Stimulated activated CD4-positive, alpha-beta T cell treated with anti-CD3 and anti-CD28 coated beads, Interleukin-4, amount 100 ng/mL, for 4 hours (primary cell): Measurements from ENCODE around the gene ERFL.
"Not testable (repeated sequence)": the region's sequence is repeated elsewhere in the genome, so short reads cannot be mapped to it uniquely, and the experiment has no call there.

Experiments used
- DNase-seq, 2 experiments: peaks; one replicate each; pipeline ENCODE4 v3.0.0-alpha.2; 2020

ERFL gene

DNA sequence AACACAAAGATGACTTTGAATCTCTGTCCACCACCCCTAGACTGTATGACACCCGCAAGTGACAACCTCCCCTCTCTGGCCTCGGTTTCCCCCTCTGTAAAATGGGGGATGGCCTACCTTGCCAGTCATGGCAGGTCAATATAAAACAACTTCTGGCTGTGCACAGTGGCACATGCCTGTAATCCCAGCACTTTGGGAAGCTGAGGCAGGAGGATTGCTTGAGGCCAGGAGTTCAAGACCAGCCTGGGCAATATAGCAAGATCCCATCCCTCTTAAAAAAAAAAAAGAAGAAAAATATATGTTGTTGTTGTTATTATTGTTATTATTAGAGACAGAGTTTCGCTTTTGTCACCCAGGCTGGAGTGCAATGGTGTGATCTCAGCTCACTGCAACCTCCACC, 52.3 kb downstream of the ERFL start:
- not testable (repeated sequence) for DNase-seq

DNA sequence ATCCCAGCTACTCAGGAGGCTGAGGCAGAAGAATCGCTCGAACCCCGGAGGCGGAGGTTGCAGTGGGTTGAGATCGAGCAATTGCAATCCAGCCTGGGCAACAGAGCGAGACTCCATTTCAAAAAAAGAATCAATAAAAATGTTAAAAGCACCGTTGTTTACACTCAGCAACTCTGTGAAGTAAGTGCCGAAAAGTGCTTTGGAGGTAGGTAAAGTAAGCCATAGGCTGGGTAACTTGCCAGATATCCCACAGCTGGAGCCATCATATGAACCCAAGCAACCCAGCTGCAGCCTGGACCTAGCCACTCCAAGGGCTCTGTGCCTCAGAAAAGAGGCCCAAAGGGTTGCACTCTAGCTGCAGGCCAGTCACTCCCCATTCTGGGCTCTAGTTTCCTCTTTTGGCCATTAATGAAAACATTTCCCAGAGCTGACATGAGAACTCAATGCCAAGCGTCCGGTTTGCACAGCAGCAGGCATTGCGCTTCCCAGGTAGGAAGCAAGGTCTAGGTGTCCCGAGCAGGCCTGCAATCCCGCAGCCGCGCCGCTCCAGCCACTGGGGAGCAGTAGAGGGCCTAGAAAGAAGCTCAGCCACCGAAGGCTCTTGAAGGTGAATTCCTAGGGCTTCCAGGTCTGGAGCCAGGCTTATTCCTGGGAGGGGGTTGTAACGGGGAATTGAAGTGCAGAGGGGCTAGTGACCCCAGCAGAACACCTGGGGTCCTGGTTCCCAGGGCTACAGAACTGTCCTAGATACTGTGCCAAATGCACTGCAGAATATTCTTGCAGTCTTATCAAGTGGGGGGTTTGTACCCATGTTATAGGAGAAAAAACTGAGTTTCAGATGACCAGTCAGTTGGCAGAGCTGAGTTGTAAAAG, 55.2 kb downstream of the ERFL start:
- DNase-seq = peak; percentile 63 to 71

DNA sequence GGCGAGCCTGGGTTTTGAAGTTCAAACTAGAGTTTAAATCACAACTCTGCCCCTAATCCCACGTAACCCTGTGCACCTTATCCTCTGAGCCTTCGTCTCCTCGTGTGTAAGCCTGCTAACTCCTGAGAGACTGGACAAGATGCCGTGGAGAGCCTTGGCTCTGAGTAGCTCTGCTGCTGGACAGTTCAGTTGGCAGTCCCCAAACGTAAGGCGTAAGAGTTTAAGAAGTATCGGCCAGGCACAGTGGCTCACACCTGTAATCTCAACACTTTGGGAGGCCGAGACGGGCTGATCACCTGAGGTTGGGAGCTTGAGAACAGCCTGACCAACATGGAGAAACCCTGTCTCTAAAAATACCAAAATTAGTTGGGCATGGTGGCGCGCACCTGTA, 55.9 kb downstream of the ERFL start:
- no peak for DNase-seq

DNA sequence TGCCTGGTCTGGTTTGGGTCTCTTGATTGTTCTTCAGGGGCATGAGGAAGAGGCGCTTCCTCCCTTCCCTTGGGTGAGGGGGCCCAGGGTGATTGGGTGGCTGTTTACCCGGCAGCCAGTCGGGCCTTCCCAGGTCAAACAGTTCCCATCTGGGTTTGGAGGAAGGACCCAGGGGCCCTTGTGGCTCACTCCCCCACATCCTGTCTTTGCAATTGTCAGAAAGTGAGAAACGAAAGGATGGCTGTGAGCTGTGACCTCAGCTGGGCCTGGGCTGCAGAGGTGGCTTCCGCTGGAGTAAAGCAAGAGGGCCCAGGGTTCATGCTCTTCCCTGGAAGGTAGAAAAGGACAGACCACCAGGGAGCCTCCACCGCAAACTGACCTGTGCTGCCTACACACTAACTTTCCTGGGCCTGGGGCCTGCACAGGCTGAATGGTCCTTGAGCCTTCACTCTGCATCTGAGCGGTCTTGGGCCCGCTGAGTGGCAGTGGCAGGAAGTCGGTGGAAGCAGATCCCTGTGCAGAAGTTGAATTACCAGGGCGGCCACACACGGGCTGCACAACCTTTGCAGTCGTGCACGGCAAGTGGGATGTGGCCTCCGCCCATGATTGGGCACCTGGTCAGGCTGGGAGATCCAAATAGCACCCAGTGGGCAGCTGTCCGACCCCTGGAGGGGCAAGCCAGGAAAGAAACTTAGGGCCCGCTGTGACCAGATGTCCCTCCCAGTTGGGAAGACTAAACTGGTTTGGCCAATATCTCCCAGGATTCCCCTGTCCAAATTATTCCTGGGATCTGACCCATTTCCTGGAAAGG, 56.5 kb downstream of the ERFL start:
- peak; percentile 41 to 48 for DNase-seq

DNA sequence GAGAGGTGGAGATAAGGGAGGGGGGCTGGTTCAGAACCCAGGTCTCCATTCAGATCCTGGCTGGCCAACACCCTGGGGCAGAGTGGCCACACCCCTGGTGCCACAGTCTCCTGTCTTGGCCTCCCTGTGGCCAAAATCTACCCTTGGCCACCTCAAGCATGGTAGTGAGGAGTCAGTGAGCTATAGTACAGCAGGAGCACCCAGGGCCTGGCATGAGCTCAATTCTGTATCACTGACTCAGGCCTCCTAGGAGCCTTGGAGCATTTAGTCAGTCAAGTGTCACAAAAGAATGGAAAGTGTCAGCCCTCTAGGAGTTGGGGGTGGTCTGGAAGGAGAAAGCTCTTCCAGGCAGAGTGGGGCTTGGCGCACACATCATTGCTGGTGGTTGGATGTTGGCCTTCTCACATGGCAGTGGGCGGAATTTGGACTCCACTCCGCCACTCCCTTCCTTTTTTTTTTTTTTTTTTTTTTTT, 57.8 kb downstream of the ERFL start:
- no peak for DNase-seq

DNA sequence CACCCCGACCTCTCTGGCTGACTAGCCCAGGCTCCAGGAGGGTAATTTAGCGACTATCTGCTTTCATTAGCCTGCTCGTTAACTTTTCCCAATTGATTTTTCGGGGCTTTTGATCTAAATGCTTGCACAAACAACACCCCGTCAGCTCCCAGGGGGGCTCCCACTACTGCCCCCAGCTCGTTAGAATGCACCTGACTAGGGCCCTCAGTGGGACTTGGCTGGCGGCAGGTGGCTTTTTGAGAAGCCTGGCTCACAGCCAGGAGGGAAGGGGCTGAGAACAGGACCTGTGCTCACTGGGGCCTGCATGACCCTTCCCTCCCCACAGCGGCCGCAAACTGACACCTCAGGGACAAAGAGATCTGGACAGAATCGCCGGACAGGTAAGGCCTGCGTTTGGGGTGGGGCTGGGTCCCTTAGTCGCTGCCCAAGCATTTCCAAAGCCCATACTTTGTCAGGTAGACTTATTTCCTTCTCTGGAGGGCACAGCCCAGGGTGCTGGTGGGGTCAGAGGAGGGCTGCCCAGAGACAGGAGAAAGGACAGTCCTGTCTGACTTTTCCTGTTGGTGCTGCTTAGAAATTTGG, 58.8 kb downstream of the ERFL start:
- DNase-seq = no peak

DNA sequence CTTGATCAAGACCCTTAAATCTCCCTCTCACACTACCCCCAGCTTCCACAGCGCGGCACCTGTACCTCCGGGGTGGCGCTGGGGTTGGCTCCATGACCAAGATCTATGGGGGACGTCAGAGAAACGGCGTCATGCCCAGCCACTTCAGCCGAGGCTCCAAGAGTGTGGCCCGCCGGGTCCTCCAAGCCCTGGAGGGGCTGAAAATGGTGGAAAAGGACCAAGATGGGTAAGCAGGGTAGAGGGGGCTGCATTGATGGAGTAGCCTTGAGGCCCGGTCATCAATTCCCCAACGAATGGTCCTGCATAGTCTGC, 59.3 kb downstream of the ERFL start:
- DNase-seq = no peak

DNA sequence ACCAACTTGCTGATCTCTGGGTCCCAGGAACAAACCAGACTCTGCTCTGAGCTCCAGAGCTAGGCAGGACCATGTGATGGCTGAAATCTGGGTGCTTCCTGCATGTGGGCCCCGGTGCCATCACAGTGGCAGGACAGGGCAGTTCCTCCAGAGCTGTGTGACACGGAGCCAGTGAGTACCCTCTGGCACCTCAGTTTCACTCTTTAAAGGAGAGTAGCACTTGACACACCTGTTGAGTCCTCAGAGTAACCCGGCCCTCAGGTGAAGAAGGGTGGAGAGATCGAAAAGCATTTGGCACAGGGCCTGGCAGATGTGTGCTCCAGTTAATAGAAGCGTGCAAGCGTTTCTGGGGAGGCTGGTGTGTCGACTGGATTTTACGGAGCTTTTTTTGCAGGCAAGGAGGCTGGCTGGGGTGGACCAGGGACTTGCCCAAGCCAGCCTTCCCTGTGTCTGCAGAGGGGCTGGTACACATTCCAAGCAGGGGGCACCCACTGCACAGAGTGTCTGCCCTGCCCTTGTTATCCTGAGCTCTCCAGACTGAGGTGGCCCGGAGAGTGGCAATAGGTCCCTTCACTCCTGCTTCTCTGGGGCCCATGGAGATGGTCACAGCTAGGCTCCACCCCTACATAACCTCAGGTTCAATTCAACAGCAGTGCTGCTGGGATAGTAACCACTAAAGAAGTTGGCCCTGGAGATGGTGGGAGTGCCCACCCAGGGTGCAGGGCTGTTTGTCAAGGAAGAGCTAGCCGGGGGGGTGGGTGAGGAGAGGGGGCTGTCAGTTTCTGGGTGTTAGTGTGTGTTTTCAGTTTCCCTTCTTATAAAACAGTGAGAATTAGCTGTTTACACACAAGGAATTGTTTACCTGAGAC, 59.9 kb downstream of the ERFL start:
- DNase-seq = no peak

DNA sequence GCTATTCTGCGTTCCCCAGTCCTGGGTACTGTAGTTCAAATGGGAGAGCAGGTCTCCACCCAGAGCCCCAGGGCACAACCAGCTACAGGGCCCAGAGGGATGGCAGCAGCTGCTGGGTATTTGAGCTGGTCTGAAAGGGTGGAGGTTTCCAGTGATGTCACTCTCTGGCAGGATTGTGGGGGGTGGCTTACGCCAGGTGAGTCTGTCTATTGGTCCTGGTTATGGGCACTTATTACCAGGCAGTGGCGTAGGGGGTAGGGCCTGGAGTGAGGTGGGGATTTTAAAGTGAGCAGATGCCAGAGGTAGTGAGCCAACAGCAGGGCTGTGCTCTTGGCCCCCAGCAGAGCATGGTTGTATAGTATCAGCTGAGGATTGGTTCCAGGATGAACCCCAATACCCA, 62.0 kb downstream of the ERFL start:
- no peak for DNase-seq

DNA sequence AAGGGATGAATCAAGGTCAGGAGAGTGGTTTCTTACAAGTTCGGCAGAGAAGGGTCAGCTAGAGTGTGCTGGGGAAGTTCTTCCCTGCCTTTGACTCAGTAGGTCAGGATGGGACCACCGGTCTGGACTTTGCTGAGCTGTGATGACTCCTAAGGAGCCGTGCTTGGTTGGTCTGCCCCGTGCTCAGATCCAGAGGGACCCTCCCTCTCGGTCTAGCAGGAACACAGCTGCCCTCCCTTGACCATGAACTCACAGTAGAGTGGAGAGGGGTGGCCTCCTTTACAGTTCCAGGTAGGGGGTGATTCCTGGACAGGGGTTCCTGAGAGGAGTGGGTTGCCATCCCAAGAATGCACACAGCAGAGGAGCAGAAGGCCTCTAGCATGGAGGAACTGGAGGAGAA, 63.9 kb downstream of the ERFL start:
- no peak for DNase-seq

DNA sequence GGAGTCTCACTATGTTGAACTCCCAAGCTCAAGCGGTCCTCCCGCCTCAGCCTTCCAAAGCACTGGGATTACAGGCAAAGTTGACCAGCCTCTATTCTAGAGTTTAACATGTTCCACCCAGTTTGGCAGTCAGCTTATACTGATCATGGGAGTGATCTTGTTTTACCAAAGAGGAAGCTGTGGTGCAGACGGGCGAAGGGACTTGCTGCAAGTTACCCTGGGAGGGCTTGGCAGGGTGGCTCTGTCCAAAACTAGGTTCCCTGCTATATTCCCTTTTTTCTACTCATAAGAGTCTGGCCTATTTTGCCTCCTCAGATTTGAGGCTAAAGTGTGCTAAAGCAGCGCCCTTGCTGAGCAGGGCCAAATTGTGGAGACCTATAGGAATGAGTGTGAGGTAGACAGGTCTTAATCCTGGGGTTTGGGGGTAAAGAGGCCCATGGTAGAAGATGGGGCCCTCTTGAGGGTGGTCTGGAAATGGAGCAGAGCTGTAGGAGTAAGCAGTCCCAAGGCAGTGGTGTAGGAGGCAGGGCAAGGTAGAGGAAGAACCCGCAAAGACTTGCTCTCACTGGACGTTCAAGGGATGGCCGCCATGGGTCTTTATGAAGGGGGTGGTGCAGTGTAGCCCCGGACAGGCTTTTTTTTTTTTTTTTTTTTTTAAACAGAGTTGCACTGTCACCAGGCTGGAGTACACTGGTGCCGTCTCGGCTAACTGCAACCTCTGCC, 64.9 kb downstream of the ERFL start:
- DNase-seq = no peak

DNA sequence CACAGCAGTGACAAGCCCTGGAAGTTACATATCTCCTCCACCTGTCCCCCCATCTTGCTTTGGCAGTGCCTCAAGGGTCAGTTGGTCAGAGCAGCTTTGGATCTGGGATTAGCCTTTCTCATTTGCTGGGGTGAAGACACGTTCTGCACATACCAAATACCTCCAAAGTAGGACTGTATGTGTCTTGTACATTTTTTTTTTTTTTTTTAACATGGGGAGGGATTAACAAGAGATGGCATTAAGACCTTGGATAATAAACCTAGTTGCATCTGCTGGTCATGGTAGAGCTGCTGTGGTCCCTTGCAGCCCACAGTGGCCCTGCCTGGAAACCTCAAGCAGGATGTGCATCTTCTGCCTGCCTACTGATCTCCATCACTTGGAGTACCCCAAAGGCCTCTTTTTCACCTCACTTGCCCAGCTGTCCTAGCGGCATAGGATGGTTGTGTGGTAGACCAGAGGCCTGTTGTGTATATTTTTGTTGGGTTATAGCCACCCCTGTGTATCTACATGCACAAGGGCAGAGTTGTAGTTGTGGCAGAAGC, 65.7 kb downstream of the ERFL start:
- no peak for DNase-seq

DNA sequence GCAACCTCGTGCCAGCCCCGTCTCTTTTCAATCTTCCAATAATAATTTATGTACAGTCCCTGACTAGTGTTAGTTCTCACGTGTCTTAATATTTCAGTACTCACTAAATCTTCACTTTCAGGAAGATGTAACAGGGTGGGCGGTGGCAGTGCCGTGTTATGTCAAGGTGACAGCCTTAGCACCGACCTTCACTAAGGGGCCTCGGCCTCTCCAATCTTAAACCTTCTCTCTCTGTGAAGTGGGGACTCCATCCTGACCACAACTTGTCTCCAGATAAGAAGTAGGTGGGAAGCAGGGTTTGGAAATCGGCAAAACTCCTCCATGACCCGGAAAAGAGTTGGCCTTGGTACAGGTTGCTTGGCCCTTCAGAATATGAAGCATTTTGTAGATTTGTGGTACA, 66.4 kb downstream of the ERFL start:
- no peak for DNase-seq

DNA sequence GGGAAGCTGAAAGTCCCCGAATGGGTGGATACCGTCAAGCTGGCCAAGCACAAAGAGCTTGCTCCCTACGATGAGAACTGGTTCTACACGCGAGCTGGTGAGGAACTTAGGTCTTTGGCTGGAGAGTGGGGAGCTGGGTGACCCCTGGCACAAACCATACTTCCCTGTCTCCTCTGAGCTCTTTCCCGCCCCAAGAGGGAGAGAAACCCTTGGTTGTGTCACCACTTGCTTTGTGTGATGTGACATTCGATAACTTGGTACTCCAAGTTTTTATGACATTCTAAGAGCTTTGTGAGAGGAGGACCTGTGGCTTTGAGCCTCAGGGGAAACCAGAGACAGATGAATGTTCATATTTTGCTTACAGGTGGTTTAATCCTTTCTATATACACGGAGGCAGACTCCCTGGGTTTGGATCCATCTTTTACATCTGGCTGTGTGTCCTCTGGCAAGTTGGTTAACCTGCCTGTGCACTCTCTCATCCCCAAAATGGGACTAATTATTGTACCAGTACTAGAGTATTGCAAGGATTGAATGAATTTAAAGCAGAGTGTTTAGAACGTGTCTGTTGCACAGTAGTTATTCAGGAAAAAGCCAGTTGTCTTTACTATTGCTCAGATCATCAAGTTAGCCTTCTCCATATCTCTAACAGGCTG, 67.0 kb downstream of the ERFL start:
- DNase-seq = no peak

DNA sequence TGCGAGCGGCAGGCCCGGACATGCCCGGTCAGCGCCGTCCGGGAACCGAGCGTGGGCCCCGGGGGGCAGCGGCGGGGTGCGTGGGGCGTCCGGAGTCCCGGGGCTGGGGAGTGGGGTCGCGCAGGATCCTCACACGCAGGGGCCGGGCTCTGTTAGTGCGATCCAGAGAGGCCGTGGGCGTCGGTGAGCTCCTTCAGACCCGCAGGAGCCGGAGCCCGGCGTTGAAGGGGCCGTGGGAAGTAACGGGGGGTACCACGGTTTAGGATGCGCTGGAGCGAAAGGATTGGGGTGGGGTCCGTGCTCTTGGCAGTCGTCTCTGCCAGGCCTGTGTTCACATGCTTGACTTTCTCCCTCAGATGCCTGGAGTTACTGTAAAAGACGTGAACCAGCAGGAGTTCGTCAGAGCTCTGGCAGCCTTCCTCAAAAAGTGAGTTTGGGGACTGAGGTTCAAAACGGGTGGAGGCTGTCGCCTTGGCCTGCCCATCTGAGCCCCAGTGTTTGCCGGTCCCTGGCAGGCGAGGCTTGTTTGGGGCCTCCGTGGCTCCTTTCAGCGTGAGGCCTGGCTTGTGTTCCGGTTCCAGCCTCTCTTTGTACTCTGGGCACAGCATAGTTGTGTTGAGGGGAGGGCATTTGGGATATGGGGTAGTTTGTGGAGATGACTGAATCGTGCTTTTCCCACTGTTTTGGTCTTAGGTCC, 67.7 kb downstream of the ERFL start:
- peak in 1 of 2 experiments; percentile 46 for DNase-seq

DNA sequence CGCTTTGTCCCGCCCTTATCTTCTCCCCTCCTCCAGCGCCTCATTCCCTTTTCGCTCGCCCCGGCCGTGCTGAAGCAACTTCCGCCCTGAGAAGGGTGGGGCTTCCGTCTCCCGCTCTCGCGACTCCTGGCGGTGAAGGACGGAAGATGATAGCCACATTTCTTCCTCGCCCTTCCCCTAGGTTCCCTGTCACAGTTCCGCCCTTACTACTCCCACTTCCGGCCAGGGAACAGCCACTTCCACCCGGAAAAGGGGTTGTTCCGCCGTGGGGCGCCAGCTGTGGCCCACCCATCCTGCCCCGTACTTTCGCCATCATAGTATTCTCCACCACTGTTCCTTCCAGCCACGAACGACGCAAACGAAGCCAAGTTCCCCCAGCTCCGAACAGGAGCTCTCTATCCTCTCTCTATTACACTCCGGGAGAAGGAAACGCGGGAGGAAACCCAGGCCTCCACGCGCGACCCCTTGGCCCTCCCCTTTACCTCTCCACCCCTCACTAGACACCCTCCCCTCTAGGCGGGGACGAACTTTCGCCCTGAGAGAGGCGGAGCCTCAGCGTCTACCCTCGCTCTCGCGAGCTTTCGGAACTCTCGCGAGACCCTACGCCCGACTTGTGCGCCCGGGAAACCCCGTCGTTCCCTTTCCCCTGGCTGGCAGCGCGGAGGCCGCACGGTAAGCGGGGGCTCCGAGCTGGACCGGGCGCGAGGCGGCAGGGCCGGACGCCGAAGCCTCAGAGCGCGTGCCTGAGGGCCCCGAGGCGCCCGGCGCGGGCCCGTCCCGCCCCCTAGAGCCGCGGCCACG, 68.4 kb downstream of the ERFL start, which contains the start of gene RPS19:
RPS19 (plus strand) TSS at position 638 of the 801 bp plus-strand sequence. CDS start 520 bp downstream, outside the sequence.
- DNase-seq = peak; percentile 98

DNA sequence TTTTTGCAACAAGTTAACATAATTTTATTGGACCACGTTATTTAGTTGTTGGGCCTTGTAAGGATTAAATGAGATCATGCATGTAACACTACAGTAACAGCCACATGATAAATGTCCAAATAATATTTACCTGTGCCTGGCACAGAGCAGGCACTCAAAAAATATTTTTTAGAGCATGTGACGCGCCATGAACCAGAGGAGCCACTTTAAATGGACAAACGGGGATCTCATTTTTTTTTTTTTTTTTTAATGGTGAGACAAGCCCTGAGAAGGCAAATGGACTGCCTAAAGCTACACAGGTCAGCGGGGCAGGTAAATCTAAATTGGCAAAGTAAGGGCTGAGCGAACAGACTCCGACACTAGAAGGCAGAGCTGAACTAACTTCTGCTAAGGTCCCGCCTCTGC, 69.0 kb downstream of the ERFL start:
- no peak for DNase-seq
